Putamen (tissue), 1 donor: ENCODE measurements around the gene LGR5.
A peak's percentile ranks its signal among the peaks of the same experiment; 100 is the strongest.
"Not testable (repeated sequence)": the region's sequence is repeated elsewhere in the genome, so short reads cannot be mapped to it uniquely, and the experiment has no call there.

ENCODE experiments used
- DNase-seq: peaks from one replicate; pipeline ENCODE4 v3.0.0-alpha.2; 2016; ENCODE audit warnings: low spot score

Gene LGR5

GRCh38 chr12:71476513-71476912 lies 36.9 kb downstream of the LGR5 start:
- no peak for DNase-seq

- DNase-seq: no peak
These were observed 38.0 kb downstream of the LGR5 start for GRCh38 chr12:71477609-71478008.

GRCh38 chr12:71478270-71478669 lies 38.7 kb downstream of the LGR5 start:
- no peak for DNase-seq

GRCh38 chr12:71484272-71484905 lies 44.8 kb downstream of the LGR5 start:
- no peak for DNase-seq

GRCh38 chr12:71490844-71491243 lies 51.2 kb downstream of the LGR5 start:
- not testable (repeated sequence) for DNase-seq

- DNase-seq: no peak
These were observed 53.0 kb downstream of the LGR5 start for GRCh38 chr12:71492604-71493003.

GRCh38 chr12:71499834-71500233 lies 60.2 kb downstream of the LGR5 start:
- no peak for DNase-seq

GRCh38 chr12:71503579-71504391 lies 64.2 kb downstream of the LGR5 start:
- no peak for DNase-seq

- no peak for DNase-seq
These were observed 64.9 kb downstream of the LGR5 start for GRCh38 chr12:71504476-71504875.

GRCh38 chr12:71509705-71510104 lies 70.1 kb downstream of the LGR5 start:
- no peak for DNase-seq

- DNase-seq: no peak
These were observed 77.7 kb downstream of the LGR5 start for GRCh38 chr12:71517145-71517846.

GRCh38 chr12:71521125-71521524 lies 81.5 kb downstream of the LGR5 start:
- DNase-seq: no peak

- DNase-seq: no peak
These were observed 85.0 kb downstream of the LGR5 start for GRCh38 chr12:71524626-71525025.

GRCh38 chr12:71533703-71534102 lies 94.1 kb downstream of the LGR5 start:
- DNase-seq: no peak

GRCh38 chr12:71536279-71536938 lies 96.8 kb downstream of the LGR5 start:
- no peak for DNase-seq

- DNase-seq: peak; percentile 7
These were observed 97.5 kb downstream of the LGR5 start for GRCh38 chr12:71536939-71537622.

- DNase-seq: no peak
These were observed 99.2 kb downstream of the LGR5 start for GRCh38 chr12:71538807-71539206.

GRCh38 chr12:71541583-71541982 lies 102.0 kb downstream of the LGR5 start:
- DNase-seq: no peak

- DNase-seq: no peak
These were observed 106.8 kb downstream of the LGR5 start for GRCh38 chr12:71546322-71546861.

GRCh38 chr12:71548893-71549292 lies 109.3 kb downstream of the LGR5 start:
- DNase-seq: no peak

- DNase-seq: peak; percentile 16
These were observed 111.9 kb downstream of the LGR5 start for GRCh38 chr12:71551529-71551928.
